GM08714 (cell line): Measurements from ENCODE around the gene BRSK2.

Source experiments
- H3K4me3 ChIP-seq: fragments of 200-500 bp; sonication (Bioruptor generic); 2 replicates; pipeline ENCODE4 v1.5.1; 2014; ENCODE audit warnings: mild to moderate bottlenecking, low read length, inconsistent platforms
- ZNF274 ChIP-seq: IDR thresholded peaks from 2 replicates; pipeline ENCODE4 v1.6.1; 2012; ENCODE audit warnings: mild to moderate bottlenecking, low read depth, low read length

BRSK2 gene

GRCh38 chr11:1381793-1382425 is 7.8 kb upstream of the BRSK2 start:
- no peak for TF ChIP-seq ZNF274
- no peak overlapping the region for H3K4me3 ChIP-seq

GRCh38 chr11:1382429-1382828 is 7.3 kb upstream of the BRSK2 start:
- H3K4me3 ChIP-seq: no peak overlapping the region

GRCh38 chr11:1382831-1383607 is 6.7 kb upstream of the BRSK2 start:
- peak overlapping the region; percentile 62; the same call in 1 of the 2 replicates for H3K4me3 ChIP-seq
- TF ChIP-seq ZNF274: no peak

More at GRCh38 chr11:1382429-1382828, 7.3 kb upstream of the BRSK2 start:
- no peak for TF ChIP-seq ZNF274

- TF ChIP-seq ZNF274: no peak
- H3K4me3 ChIP-seq: no peak overlapping the region
Measured at GRCh38 chr11:1384199-1384970, 5.3 kb upstream of the BRSK2 start.

GRCh38 chr11:1387521-1387920 is 2.2 kb upstream of the BRSK2 start:
- no peak for TF ChIP-seq ZNF274
- no peak overlapping the region for H3K4me3 ChIP-seq

- TF ChIP-seq ZNF274: no peak
- H3K4me3 ChIP-seq: no peak overlapping the region
Measured at GRCh38 chr11:1387961-1388762, 1.6 kb upstream of the BRSK2 start.

GRCh38 chr11:1388763-1389102 is 1.0 kb upstream of the BRSK2 start:
- H3K4me3 ChIP-seq: no peak overlapping the region
- TF ChIP-seq ZNF274: no peak

- TF ChIP-seq ZNF274: no peak
- H3K4me3 ChIP-seq: peak overlapping the region; percentile 26; the same call in 1 of the 2 replicates
Measured at GRCh38 chr11:1389103-1389931, 417 bp upstream of the BRSK2 start.

GRCh38 chr11:1390569-1391164 is 933 bp downstream of the BRSK2 start:
- H3K4me3 ChIP-seq: no peak overlapping the region
- no peak for TF ChIP-seq ZNF274

GRCh38 chr11:1391165-1392075 is 1.7 kb downstream of the BRSK2 start:
- no peak overlapping the region for H3K4me3 ChIP-seq
- TF ChIP-seq ZNF274: no peak

- no peak overlapping the region for H3K4me3 ChIP-seq
- TF ChIP-seq ZNF274: no peak
Measured at GRCh38 chr11:1392111-1392510, 2.4 kb downstream of the BRSK2 start.

- TF ChIP-seq ZNF274: no peak
- no peak overlapping the region for H3K4me3 ChIP-seq
Measured at GRCh38 chr11:1392561-1392960, 2.8 kb downstream of the BRSK2 start.
